NCI-H1417 treated with DMSO at 0.1 percent for 48 hours (cell line): ENCODE results near the gene CCNY.
"Not testable (repeated sequence)": the region's sequence is repeated elsewhere in the genome, so short reads cannot be mapped to it uniquely, and the experiment has no call there.

Source experiments
- DNase-seq: peaks from one replicate; lab custom pipeline; 2025; lab: John Stamatoyannopoulos, UW

The CCNY gene

DNA sequence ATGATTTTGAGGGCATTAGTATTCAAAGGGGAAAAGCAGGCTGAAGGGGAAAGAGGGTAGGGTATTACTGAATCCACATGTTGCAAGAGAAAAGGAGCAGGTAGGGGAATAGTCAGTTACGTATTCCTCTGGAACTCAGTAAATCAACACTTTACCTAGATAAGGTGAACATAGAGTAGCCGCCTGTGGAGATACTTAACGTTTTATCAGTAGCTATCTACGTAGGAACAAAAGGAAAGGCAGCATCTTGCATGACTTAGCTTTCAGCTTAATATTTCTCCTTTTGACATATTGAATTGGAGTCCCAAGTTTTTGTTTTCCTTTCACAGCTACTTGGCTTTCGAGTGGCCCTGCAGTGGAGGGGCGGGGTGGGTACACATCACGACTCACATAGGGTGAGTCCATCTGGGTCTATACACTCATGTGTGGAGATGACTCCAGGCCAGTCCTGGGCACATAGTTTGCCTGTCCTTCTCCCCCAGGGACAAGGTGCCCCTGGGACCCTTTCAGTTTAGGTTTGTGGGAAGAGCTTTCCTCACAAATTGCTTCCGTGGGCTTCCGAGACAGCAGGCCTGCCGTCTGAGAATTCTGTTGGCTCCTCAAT, 48.1 kb downstream of the CCNY start:
- DNase-seq = no peak

DNA sequence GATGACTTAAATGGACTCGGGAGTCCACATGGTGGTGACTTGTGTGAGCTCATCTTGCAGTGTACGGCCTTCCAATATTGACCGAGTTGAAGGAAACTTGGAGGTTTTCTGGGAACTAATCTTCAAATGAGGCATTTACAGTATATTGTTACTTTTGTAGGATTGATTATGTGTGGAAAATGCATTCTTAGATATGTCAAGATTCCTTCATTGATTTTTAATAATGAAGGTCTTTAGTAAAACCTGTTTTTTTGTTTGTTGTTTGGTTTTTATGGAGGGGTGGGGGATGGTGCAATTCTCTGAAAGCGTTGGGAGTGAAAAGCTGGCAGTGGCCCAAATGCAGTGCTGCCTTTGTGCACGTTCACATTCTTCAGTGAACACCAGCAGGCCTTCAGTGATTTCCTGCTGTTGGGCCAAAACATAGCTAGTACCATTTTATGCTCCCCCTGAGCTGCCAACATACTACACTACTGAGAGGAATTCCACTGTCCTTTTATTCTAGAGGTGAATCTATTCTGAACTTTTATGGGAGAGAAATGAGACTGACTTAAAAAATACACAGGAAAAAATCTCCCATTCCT, 50.4 kb downstream of the CCNY start:
- DNase-seq = no peak

DNA sequence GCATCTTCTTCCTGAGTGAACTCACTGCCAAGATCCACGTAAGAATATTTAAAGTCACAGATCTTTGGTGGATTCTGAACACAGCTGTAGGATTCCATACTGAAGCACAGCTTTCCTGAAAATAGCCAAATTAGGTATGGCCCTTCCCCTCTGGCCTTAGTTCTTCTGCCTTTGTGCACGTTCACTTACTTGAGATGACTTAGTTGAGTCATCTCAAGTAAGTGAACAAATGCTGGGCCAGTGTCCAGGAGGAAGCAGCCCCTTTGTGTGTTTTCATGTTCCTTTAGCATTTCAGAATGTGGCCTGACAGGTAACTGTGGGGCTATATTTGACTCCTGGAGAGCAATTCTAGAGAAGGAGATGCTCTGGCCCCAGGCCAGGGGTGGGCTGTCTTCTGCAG, 51.5 kb downstream of the CCNY start:
- DNase-seq = no peak

DNA sequence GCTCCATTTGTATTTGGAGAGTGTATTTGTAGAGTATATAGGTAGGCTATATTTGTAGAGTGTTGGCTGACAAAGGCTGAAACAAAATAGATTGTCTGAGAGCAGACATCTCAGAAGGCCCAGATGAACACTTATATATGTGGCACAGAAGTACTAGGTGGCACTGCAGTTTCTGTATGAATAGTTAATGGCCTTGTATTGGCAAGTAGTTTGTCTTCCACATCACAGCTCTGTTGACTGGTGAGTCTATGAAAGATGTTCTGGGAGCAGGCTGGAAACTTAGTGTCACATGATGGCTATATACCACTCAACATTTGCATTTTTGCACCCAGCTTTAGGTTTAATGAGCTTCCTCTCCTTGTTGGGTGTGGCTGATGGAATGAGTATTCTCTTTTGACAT, 51.9 kb downstream of the CCNY start:
- no peak for DNase-seq

DNA sequence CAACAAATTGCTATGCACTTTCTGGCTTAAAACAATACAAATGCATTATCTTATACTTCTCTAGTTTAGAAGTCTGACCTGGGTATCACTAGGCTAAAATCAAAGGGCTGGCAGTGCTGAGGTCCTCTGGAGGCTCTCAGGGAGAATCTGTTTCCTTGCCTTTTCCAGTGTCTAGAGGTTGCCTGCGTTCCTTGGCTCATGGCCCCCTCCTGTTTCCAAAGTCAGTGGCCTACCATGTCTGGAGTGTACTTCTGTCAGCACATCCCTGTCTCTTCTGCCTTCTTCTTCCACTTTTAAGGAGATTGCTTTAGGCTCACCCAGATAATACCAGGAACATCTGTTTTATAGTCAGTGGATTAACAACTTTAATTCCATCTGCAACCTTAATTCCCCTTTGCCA, 52.4 kb downstream of the CCNY start:
- DNase-seq = no peak

DNA sequence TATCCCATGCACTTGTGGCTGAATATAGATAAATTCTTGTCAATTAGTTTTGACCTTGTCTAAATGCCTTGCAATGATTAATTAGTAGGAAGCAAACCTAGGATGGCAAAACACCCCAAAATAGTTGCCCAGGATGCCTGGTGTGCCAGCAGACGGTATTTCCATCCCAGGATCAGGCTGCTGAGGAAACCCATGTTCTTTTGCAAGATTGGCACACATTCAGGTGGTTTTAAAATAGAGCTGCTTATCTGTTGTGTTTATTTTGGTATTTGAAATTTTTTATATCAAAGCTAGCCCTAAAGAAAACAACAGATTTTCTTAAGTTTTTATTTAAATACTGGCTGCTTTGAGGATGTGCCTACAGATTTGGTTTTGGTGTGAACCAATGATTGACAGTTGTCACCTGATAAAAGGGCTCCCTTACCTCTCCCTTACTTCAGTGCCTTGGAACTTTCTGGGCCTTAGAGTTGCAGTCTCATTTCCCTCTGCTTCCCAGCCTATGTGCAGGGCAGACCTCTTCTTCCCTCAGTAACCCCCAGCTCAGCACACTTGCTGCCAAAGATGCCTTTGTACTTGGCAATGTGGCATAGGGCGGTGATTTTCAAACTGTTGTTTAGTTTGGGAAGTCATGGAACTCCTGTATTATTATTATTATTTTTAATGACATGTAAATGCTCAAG, 54.0 kb downstream of the CCNY start:
- no peak for DNase-seq

DNA sequence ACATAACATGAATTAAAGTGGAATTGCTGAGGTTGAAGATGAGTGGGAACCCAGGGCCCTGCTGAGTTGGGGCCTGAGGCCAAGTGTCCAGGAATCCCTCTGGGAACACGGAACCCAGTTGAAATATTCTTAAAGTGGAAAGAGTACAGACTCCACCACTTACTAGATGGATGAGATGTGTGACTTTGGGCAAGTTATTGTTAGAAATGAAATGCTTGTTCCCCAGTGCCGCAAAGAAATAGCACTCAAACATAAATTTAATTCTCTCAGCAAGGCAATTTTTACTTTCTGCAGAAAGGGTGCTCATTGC, 54.5 kb downstream of the CCNY start:
- no peak for DNase-seq

DNA sequence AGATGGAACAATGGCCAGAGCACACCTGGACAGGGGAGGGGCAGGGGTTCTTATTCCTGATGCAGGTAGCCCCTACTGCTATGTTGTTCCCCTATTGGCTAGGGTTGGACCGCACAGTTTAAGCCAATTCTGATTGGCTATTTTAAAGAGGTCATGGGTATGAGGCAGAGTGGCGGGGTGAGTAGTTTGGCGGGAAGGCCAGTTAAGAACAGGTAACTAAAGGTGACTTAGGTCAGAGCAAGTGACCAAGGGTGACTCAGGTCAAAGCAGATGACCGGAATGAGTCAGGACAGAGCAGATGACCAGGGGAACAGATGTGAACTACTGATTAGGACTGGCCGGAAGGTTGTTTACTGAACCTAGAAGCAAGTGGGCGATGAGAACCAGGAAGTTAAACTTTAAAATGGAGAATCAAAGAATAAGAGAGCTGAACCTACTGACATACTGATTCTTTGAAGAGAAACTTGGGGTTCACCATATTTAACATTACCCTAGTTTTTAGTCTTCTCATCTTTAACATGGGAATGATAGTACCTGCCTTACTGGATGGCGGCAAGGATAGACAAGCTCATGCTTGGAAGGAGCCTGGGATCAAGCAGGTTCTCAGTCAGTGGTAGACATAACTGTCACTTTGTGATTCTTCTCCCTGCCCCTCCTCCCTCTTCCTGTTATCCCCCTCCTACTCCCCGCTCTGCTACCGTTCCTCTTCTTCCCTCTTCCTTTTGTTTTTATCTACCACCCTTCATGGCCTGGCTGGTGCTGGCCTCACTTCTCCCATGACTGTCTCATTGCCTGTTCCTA, 55.0 kb downstream of the CCNY start:
- DNase-seq = no peak

DNA sequence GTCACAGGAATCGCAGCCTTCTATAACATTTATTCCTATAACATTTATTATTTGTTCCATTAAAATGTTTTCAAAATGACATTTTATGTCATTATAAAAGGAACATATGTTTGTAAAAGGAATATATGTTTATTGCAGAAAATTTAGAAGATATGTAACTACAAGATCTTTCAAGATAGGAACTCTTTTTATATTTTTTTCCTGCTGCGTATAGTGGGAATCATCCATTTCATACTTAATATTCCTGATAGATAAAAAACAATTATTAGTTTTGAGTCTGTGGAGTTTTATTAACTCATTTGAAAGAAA, 55.6 kb downstream of the CCNY start:
- DNase-seq = no peak

DNA sequence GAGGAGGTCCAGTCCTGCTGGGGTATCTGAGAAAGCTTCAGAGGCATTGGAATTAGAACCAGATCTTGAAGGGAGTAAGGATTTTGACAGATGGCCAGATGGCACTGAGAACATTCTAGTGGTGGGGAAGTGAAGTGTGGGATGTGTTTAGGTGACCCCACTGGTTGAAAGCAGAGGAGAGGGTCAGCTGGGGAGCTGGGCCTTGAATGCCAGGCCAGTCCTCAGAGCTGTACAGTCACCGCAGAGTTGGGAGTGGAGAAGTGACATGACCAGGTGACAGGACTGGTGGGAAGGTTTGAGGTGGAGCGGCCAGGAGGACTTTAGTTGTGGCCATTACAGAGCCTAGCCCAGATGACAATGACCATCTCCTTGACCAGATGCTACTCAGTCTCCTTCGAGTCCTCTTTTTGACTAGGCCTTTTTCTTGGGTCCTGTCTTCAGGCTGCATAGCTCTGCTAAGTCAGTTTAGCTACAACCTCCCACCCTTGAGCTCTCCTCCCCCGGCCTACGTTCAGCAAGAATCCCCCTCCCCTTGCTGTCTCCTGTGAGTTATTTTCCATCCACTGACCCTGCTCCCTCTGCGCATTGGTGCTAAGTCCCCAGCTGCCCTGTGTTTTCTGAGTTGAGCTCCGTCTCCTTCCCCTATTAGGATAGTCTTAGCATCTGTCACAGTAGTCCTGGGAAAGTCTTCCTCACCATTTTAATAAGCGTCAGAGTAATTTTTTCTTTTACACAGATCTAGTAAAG, 56.3 kb downstream of the CCNY start:
- no peak for DNase-seq

DNA sequence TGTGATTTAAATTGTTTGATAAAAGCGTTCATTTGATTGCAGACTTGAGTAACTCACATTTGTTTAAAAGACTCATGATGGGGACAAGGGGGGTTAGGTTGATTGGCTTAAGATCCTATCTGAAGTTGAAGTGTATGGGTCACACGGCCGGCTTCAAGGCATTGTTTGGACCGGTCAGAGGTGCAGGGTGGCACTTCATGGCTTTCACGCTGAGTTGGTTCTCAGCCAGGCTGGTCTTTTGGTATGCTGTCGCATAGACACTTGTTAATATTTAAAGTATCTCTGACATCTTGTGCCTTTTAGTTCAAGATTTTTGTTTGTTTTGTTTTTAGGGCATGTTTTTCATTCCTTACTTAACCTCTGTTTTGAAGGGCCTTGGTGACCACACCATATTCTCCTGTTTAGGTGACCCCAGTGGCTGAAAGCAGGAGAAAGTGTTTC, 58.1 kb downstream of the CCNY start:
- no peak for DNase-seq

DNA sequence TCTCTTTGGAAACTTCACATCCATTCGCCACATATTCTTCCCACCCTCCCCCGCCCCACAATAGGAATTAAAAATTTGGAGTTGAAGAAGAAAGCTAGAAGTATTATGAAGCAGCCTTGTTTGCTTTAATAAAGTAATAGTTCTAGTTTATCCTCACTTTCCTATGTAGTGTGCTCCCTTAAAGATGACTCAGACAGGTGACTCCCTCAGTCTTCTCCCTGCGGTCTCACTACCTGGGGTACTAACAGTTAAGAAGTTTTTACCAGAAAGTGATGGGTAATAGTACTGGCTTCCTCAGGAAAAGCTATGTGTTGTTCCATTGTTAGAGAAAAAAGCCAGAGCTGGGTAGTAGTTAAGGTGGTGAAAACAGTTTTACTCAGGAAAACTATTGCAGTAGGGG, 58.6 kb downstream of the CCNY start:
- no peak for DNase-seq

DNA sequence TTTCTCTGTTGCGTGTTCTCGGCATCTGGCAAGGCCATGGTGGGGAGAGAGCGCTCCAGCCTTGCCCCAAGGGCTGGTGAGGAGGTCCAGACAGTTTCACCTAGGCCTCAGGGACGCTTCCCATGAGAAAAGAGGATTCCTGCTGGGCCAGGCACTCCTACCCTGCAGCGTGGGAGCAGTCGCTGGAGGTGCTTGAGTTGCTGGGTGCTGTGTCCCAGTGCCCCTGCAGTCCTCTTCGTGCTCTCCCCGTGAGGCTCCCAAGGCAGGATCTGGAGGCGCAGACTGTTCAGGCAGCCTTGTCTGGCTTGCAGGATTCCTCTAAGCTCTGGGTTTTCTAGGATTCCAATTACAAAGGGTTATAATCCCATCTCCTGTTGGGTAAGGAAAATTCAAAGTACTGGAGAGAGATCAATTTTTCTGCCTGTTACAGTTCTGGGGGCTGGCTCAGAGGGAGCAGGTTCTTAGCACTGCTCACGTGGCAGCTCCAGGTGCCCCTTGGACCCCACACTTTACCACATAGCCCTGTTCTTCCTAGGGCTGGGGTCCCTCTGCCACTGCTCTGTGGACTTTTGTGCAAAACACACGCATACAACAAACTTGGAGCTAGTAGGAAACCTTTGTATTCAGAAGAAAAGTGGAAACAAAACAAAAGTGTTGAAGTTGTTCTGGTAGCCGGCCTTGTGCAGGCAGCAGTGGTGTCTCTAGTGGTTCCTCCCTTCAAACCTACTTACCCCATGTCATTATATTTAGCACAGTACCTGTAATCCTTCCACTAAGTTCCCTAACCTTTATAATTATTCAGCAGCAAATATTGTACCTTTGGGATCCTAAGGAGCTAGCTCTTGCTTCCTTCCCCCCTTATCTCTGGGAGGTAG, 60.5 kb downstream of the CCNY start:
- DNase-seq = no peak

DNA sequence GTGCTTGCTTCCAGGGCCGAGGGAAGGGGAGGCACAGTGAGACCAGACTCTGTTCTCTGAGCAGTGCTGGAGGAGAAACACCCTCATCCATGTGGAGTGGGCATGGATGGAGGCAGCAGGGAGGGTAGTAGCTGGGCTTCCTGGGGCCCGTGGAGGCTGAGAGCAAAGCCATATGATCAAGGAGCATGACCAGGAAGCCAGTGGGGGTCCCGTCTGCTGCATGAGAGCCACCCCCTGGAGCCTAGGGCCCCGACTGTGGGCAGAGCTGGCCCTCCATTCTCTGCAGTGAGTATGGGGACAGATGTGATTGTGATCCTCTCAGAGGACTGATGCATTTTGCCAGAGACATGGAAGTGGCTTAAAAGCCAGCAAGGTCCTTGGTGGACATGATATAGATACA, 61.6 kb downstream of the CCNY start:
- DNase-seq = no peak

DNA sequence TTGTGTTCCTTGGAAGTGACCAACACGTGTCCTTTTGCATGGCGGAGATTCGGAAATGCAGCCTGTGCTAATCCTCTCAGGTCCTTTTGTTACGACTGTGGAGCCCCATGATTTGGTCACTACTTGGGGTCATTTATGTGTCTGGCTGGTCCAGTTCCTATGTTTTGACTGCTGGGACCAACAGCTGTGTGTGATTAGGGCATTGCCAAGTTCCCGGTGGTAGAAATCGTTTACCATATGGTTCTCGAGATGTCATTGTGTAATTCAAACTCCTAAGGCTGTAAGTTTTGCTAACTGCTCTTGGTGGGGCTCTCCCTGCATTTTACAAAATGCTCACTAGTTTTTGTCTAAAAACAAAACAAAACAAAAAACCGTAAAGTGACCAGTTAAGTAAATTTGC, 62.0 kb downstream of the CCNY start:
- no peak for DNase-seq

DNA sequence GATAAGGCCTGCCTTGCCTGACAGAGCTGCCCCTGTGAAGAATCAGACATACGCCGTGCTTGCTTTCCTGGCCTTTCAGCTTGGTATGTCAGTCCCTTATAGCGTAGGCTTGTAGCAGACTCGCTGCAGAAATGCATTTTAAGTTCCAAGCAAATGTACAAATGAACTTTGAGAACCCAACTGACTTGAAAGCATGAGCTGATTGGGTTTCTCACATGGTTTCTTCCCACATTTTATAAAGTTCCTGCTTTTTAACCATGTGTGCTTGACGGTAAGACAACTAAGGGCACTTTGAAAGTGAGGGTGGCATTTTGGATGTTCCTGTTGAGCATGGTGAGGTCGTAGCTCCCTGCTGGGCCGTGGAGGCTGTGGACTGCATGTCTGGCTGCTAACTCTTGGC, 62.6 kb downstream of the CCNY start:
- DNase-seq = no peak

DNA sequence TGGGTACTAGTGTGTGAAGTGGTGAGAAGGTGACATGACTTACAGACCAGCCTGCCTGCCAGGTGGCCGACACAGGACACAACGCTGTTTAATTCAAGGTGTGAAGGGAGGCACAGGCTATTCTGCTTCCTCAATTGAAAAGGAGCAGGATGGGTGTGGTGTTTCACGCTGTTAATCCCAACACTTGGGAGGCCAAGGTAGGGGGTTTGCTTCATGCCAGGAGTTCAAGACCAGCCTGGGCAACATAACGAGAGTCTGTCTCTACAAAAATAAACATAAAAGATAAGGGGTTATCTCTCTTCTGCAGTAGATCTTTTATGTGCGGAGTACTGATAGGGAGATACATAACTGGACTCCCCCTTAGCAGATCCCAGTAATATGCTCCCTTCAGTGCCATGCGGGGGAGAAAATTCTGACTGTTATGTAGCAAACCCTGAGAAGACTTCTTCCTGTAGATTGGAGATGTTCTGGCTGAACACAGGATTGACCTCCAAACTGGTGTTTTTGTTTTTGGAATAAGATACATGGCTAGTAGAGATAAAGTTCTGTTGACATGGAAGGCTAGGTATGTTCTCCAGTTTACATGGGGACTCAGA, 63.2 kb downstream of the CCNY start:
- no peak for DNase-seq

DNA sequence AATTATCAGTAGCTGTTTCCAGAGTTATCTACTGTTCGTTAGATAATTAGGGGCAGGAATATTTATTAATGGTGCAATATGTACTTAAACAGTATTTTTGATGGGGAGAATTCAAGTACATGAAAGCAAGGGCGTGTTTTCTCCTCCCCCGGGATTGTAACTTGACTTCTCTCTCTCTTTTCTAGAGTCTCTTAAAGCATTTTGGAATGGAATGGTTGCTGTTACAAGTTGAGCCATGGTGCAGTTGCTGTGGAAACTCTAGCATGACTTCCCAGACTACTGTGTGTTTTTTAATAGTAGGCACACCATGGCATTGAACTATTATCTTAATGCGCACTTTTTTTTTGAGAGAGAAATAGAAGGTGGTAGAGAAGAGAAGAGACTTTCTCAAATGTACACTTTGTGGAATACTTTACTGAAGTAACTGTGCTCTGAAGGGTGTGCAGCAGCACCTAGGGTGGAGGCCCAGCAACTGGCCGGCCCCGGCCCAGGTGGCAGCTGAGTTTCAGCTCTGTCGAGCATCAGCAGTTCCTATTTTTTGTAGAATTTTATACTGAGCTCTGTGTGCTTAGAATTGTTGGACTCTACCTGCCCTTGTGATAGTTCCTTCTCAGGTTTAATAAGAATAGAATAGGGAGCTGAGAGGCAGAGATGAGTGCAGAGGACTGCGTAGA, 64.4 kb downstream of the CCNY start:
- DNase-seq = no peak

DNA sequence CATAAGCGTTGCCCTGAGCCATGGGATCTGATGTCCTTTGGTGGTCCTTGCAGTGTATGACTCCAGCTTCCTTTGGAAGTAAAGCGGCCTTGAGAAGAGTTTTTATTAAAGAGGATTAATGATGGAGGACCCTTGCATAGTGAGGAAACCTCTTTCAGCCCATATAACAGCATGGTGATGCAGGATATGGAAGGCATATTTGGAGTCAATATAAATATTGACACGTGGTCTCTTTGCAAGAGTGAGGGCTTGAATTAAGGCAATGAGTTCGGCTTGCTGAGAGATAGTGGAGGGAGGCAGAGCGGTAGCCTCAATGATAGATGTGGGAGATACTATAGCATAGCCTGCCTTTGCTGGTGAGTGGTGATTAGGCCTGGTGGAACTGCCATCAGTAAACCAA, 67.2 kb downstream of the CCNY start:
- DNase-seq = not testable (repeated sequence)

DNA sequence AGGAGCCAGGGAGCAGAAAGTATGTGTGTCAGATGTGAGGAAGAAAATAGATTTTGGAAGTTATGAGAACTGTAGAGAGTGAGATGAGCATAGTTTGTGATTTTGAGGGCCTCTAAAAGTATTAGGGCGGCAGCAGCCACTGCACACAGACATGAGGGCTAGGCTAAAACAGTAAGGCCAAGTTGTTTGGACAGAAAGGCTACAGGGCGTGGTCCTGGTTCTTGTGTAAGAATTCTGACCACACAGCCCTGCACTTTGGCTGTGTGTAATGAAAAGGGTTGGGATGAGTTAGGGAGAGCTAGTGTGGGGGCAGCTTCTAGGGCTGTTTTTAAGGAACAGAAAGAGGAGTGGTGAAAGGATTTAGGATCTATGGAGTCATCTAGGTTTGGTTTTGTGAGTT, 67.8 kb downstream of the CCNY start:
- not testable (repeated sequence) for DNase-seq
